ENCODE results near the gene MCC.

GRCh38 chr5:113359419-113359818 lies 128.8 kb downstream of the MCC start:
- TF ChIP-seq, protein P1, sequence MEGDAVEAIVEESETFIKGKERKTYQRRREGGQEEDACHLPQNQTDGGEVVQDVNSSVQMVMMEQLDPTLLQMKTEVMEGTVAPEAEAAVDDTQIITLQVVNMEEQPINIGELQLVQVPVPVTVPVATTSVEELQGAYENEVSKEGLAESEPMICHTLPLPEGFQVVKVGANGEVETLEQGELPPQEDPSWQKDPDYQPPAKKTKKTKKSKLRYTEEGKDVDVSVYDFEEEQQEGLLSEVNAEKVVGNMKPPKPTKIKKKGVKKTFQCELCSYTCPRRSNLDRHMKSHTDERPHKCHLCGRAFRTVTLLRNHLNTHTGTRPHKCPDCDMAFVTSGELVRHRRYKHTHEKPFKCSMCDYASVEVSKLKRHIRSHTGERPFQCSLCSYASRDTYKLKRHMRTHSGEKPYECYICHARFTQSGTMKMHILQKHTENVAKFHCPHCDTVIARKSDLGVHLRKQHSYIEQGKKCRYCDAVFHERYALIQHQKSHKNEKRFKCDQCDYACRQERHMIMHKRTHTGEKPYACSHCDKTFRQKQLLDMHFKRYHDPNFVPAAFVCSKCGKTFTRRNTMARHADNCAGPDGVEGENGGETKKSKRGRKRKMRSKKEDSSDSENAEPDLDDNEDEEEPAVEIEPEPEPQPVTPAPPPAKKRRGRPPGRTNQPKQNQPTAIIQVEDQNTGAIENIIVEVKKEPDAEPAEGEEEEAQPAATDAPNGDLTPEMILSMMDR (IDR thresholded peaks at IDR 0.05), result no peak
- TF ChIP-seq ATF6 (CRISPR knock-in tag; IDR thresholded peaks at IDR 0.05) (no peak), ZNF263 (CRISPR knock-in tag; IDR thresholded peaks at IDR 0.05; ENCODE audit: low read depth) (no peak), ATF1 (CRISPR knock-in tag; IDR thresholded peaks at IDR 0.05) (no peak)
